HG03159 (cell line): ENCODE results near the gene FALEC.
A peak's percentile ranks its signal among the peaks of the same experiment; 100 is the strongest.
"Not testable (repeated sequence)": the region's sequence is repeated elsewhere in the genome, so short reads cannot be mapped to it uniquely, and the experiment has no call there.

Source experiments
- ATAC-seq: cut with Tn5 transposase; IDR thresholded peaks from one replicate; pipeline ENCODE4 v1.9.1; 2021; ENCODE audit warnings: mild to moderate bottlenecking, moderate library complexity; ENCODE audit not compliant: unreplicated experiment

The FALEC gene

DNA sequence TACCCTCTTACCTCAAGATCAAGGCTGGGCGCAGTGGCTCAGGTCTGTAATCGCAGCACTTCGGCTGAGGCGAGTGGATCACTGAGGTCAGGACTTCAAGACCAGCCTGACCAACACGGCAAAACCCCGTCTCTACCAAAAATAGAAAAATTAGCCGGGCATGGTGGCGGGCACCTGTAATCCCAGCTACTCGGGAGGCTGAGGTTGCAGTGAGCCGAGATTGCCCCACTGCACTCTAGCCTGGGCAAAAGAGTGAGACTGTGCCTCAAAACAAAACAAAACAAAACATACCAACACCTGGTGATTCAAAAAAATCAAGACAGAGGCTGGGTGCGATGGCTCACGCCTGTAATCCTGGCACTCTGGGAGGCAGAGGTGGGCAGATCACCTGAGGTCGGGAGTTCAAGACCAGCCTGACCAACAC lies 58.1 kb downstream of the FALEC start:
- not testable (repeated sequence) for ATAC-seq

GRCh38 chr1:150574260-150575071 lies 58.9 kb downstream of the FALEC start:
- no peak for ATAC-seq

GRCh38 chr1:150575072-150575489 lies 59.5 kb downstream of the FALEC start:
- no peak for ATAC-seq

DNA sequence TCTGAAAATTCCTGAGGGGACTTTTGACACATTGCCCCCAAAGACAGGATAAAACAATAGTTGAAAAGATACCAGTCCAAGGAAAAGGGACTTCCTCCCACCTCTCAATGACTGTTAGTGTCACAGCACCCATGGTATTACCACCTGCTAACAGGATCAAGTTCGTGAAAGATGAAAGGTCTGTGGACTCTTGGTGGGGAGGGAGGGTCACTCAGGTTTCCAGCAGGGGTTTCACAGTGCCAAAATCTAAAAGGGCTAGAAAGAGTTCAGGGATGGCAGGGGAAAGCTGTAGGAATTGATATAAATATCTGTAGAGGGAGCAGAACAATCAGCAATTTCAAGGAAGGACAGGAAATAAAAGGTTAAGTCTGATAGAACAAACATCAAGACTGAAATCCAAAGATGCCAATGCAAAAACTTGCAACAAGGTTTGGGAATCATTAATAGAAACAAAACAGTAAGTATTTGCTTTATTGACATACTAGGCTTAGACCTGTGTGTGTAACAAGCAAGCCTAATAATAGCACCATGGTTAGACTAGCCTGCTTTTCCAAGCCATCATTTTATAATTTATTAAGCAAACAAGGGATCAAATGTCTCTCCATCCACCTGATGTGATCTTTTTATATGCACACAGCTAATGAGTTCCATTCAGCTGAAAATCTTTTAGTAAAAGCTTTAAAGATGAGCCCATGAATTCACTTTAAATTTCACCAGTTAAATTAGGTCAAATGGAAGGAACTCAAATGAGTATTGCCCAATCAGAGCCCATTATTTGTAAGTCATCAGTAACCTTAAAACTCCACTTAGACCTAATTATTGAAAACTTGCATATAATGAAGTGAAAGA lies 60.2 kb downstream of the FALEC start:
- no peak for ATAC-seq

GRCh38 chr1:150576367-150576711 lies 60.8 kb downstream of the FALEC start:
- ATAC-seq: no peak

GRCh38 chr1:150576794-150577556 lies 61.4 kb downstream of the FALEC start:
- ATAC-seq: no peak

- ATAC-seq: no peak
Observed at GRCh38 chr1:150577557-150578271, 62.2 kb downstream of the FALEC start.

DNA sequence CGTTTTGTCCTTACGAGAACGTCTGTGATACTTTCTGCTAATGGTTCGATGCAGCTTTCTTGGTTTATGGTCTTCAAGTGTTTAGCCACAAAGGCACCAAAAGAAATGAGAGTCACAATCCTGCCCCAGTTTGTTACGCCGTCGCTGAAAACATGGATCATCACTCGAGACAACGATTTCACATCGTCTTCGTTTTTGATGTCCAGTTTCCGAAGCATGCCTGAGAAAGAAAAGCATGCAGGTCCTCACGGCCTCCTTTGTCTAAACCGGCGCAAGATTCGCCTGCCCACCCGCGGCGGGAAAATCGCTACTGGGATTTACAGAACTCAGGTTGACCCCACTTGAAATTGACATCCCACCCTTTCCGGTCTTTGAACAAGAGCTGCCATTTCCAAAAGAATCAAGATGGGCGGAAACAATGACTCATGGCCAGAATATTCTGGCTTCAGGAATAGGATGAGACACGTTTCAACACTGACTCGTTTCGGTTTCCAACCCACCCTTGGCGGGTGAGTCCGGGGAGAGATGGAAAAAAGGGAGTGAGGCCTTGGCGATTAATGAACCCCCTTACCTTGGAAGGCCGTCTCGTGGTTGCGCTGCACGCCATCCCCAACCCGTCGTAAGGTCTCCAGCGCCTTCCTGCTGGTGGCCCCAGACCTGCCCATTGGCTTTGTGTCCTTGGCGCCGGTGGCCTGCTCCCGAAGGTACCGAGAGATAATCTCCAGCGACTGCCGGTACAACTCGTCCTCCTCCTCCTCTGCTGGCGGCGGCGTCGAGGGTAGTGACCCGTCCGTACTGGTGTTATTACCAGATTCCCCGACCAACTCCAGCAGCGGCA lies 62.9 kb downstream of the FALEC start:
- ATAC-seq: no peak

DNA sequence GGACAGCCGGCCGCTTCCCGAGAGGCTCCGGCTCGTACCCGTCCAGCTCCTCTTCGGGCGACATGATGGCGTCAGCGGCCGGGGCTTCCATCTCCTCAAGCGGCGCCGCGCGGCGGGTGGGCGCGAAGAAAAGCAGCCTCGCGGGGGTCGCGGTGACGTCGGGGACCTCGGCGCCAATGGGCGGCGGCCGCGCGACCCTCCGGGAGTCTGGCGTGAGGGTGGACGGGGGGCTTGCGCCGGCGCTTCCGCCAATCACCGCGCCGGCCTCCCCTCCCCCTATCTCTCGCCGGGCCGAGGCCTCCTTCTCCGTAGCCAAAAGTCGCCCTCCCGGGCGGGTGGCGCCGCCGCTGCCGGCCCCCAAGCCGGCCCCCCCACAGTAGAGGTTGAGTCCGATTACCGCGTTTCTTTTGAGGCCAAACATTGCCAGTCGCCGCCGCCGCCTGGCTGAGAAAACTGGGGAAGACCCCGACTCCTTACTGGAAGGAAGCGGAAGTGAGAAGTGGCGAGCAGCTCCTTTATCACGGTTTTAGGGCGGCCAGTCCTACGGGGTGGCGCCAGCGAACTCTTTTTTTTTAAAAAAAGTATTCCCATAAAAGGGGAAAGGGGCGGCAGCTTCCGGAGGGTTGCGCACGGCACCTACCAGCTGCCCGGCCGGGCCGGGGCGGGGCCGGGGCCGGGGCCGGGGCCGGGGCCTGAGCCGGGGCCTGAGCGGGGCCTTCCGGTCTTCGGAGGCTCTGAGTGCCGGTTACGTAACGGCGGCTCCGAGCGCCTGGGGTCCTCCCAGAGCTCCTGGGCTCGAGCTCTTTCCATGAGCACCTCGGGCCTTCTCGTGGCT lies 63.8 kb downstream of the FALEC start, which contains the start of gene MCL1:
Gene MCL1 (minus strand): TSS at position 501 of the 835 bp plus-strand sequence. CDS start 80 bp downstream, at position 421.
- ATAC-seq: peak; percentile 84

GRCh38 chr1:150579945-150580642 lies 64.5 kb downstream of the FALEC start:
- ATAC-seq: no peak

DNA sequence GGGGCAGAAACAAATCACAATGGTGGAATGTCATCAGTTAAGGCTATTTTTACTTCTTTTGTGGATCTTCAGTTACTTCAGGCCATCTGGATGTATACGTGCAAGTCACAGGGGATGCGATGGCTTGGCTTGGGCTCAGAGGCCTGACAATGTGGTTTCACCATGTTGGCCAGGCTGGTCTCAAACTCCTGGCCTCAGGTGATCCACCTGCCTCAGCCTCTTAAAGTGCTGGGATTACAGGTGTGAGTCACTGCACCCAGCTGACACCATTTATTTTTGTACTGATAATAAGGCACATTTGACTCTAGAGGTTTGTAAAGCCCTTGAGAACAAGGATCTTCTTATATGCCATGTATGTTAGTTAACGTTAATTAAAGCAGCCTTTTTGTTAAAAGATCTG lies 65.4 kb downstream of the FALEC start:
- not testable (repeated sequence) for ATAC-seq

- ATAC-seq: not testable (repeated sequence)
Observed at GRCh38 chr1:150581437-150581836, 65.9 kb downstream of the FALEC start.

- not testable (repeated sequence) for ATAC-seq
Observed at GRCh38 chr1:150581962-150582361, 66.4 kb downstream of the FALEC start.

DNA sequence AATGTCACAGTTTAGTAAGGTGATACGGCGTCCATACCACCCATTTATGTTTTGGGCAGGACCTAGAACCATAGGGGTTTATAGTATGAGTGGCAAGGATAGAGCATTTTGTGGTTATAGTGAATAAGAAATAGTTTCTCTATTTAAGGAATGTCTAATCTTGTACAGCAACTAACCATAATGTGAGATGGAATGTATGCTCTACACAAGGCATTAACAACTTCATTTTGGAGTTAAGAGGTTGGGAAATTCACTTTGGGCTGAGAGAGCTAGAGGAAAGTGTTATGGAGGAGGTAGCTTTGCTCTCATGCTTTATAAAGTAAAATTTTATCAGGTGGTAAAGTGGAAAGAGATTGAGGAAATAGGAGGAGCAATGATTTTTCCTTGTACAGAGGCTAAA lies 66.8 kb downstream of the FALEC start:
- no peak for ATAC-seq
